Fibroblast of pulmonary artery (primary cell): ENCODE results near the gene PIAS3.
"Not testable (repeated sequence)": the region's sequence is repeated elsewhere in the genome, so short reads cannot be mapped to it uniquely, and the experiment has no call there.

Source experiments
- DNase-seq: peaks from one replicate; pipeline ENCODE4 v3.0.0-alpha.2; 2010; ENCODE audit warnings: low read depth
- H3K4me3 ChIP-seq: replicated peaks from 2 replicates; pipeline ENCODE4 v1.5.1; 2011; ENCODE audit warnings: low read depth, mild to moderate bottlenecking, control low read depth, low read length, moderate library complexity
- TF ChIP-seq, protein P1 (sequence below): IDR thresholded peaks from 2 replicates; pipeline ENCODE4 v1.5.1; 2011; ENCODE audit warnings: mild to moderate bottlenecking, control low read depth, low read length, inconsistent platforms; ENCODE audit errors: missing control alignments

The PIAS3 gene

DNA sequence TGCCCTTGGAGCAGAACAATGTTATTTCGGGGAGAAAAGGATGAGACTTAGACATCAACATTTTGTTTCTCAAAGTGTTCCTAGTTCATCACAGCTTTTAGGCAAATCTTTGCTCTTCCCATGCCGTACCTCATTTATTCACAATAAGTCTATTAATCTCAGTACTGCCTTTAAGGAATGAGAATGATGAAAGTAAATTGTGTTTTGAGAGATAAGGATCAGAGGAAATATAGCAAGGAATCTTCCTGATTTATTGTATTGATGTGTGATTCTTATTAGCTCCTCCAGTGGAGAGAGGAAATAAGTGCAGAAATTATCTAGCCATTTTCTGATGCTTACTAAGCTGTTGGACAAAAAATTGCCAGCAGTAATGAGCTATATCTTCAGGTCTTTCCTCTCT, 32.9 kb downstream of the PIAS3 start:
- no peak for DNase-seq
- H3K4me3 ChIP-seq: no peak overlapping the region
- TF ChIP-seq, protein P1, sequence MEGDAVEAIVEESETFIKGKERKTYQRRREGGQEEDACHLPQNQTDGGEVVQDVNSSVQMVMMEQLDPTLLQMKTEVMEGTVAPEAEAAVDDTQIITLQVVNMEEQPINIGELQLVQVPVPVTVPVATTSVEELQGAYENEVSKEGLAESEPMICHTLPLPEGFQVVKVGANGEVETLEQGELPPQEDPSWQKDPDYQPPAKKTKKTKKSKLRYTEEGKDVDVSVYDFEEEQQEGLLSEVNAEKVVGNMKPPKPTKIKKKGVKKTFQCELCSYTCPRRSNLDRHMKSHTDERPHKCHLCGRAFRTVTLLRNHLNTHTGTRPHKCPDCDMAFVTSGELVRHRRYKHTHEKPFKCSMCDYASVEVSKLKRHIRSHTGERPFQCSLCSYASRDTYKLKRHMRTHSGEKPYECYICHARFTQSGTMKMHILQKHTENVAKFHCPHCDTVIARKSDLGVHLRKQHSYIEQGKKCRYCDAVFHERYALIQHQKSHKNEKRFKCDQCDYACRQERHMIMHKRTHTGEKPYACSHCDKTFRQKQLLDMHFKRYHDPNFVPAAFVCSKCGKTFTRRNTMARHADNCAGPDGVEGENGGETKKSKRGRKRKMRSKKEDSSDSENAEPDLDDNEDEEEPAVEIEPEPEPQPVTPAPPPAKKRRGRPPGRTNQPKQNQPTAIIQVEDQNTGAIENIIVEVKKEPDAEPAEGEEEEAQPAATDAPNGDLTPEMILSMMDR: peak; percentile 8

DNA sequence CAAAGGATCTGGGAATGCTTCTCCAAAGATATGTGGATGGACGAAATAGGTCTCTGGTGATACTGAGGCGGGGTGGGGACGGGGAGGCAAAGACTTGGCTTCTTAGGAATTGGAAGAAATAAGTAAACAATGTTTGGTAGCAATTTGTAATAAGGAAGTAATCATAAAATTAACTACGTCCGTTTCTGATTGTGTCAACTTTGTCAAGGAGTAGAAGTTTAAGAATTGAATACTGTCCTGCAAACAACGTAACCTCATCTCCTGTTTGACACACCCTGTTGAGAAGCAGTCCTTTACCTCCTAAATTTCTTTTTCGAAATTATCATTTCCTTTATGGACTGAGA, 34.4 kb downstream of the PIAS3 start:
- peak overlapping the region; percentile 71 for H3K4me3 ChIP-seq
- no peak for DNase-seq
- TF ChIP-seq, protein P1: no peak

DNA sequence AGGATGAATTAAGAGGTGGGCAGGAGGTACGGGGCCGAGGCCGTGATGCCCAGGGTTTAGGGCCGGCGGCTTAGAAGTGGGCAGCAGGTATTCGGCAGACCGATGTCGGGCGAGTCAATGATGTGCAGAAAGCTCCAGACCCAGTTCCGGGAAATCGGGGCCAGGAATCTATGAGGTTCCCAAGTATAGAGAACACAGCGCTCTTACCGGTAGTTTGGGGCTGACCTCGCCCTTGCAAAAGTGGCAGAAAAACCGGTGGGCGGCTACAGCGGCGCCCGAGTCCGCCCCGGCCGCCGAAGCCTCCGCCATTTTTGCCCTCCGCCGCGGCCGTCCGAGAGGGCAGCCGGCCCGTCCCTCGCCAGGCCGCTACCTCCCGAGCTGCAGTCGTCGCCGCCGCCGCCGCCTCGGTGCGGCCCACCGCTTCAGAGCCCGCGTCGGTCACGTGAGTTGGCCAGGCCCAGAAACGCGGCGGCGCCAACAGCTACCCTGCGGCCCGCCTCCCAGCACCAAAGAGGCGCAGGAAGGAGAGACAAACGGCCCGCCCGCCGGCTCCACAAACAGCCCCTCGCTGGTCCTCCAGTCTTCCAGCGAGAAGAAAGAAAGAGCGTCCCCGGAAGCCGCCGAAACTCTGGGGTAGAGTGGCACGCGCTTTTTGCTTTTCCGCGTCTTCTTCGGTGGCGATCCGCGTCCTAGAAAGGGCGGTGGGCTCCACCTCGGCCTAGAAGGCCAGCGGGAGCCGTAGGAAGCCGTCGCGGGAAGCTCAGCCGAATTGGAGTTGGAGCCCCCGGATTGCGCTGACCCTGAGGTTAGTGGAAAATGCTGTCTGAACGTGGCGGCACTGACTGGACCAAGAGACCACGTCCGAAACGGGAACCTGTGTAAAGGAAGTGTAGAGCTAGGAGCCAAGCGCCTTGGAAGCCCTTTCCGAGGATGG, 35.0 kb downstream of the PIAS3 start, which contains the start of the genes POLR3C and RNF115:
TSS of gene POLR3C (plus strand) at position 636 of the 934 bp plus-strand sequence. CDS start 1,577 bp downstream, outside the sequence.
TSS of gene RNF115 (minus strand) at position 531 of the 934 bp plus-strand sequence. CDS start at position 309, 222 bp downstream.
- H3K4me3 ChIP-seq: peak within 1 kb of the TSS; percentile 71
- TF ChIP-seq, protein P1: no peak
- DNase-seq: peak; percentile 93

DNA sequence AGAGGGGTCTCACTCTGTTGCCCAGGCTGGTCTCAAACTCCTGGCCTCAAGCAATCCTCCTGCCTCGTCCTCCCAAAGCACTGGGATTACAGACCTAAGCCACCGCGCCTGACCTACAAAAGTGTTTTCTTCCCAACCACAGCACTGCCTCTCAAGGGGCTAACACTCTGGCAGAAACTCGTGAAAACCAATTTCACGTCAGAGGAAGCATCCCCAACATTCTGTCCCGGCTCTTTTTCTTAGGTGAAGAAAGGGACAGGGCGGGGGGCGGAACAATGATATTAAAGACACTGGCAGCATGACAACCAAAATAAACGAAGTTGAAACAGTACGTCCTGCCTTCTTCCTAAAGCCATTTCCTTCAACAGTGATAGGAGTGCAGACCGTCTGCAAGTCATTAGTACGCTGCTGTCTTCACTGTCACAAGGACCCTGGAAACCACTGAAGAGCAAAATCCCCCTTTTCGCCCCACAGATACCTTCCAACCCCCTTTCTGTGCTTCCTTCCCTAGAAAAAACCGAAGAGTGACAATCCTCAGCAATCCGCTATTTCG, 36.0 kb downstream of the PIAS3 start:
- not testable (repeated sequence) for DNase-seq
- peak overlapping the region; percentile 36 for H3K4me3 ChIP-seq

DNA sequence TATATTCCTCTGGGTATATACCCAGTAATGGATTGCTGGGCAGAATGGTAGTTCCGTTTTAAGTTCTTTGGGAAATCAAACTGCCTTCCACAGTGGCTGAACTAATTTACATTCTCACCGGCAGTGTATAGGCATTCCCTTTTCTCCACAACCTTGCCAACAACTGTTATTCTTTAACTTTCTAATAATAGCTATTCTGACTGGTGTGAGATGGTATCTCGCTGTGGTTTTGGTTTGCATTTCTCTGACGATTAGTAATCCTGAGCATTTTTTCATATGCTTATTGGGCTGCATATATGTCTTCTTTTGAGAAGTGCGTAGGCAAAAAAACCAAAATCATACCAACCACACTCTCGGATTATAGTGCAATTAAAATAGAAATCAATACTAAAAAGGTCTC, 40.8 kb downstream of the PIAS3 start:
- DNase-seq: peak; percentile 47
- not testable (repeated sequence) for H3K4me3 ChIP-seq

DNA sequence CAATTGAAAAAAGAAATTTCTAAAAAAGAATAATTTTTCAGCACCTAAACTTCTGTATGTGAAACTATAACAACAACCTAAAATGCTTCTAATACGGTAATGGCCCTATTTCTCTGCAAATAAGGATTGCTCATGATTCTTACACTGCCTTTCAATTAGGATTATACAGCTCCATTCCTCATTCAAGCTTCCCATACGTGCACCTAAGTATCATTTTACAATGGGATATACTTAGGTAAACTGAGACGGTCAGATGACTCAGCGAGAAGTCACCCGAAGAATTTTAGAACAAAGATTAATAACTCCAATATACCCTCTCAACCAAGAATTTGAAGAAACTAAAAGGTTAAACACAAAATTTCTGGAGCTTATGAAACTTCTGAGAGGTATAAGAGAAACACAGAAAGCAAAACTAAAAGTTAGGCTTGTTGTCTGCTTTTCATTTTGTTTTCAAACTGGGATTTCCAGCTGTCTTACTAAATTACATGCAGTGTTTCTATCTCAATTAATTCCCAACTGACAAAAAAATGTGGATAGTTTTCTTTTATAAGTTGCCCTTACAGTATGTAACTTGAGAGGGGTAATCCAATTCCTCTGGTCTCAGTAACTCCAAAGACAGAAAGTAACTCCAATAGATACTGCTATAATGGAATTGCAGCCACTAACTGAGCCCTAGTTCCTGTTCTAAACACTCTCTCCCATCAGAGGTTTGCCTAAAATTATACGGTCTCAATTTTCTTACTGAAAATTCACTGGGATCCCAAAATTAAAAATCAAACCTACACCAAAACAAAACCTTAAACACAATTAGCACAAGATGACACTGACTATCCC, 45.7 kb downstream of the PIAS3 start:
- DNase-seq, H3K4me3 ChIP-seq: not testable (repeated sequence)

DNA sequence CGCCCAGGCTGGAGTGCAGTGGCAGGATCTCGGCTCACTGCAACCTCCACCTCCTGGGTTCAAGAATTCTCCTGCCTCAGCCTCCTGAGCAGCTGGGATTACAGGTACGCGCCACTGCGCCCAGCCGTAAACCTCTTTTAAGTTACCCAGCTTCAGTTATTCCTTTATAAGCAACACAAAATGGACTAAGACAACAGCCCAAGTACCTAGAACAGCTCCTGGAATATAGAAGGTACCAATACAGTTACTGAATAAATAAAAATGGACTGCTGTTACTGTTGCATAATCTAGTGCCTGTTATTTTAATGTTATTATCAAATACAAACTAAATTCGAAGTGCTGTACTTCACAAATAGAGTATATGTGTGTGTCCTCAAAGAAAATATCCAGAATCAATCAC, 52.0 kb downstream of the PIAS3 start:
- no peak overlapping the region for H3K4me3 ChIP-seq
- DNase-seq: no peak
- TF ChIP-seq, protein P1: no peak

DNA sequence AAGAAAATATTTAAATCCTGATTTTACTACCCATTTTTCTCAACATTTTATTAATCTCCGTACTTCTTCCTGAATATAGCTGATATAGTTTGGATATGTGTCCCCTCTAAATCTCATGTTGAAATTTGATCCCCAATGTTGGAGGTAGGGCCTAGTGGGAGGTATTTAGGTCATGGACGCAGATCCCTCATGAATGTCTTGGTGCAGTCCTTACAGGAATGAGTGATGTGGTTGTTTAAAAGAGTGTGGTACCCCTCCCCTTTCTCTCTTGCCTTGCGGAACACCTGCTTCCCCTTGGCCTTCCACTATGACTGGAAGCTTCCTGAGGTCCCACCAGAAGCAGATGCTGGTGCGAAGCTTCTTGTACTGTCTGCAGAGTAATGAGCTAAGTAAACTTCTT, 52.5 kb downstream of the PIAS3 start:
- H3K4me3 ChIP-seq: no peak overlapping the region
- TF ChIP-seq, protein P1: no peak
- DNase-seq: no peak
